Measurements from ENCODE around the gene LDB1.

- TF ChIP-seq ERG (CRISPR knock-in tag; IDR thresholded peaks at IDR 0.05) (no peak), CTCF (IDR thresholded peaks at IDR 0.05) (no peak), ESRRA (CRISPR knock-in tag; IDR thresholded peaks at IDR 0.05; ENCODE audit: borderline replicate concordance) (no peak), ATF6 (CRISPR knock-in tag; IDR thresholded peaks at IDR 0.05) (no peak), TCF7 (CRISPR knock-in tag; IDR thresholded peaks at IDR 0.05; ENCODE audit: low read depth) (no peak), MAX (CRISPR knock-in tag; IDR thresholded peaks at IDR 0.05) (no peak), ZNF512 (CRISPR knock-in tag; IDR thresholded peaks at IDR 0.05; ENCODE audit: borderline replicate concordance) (no peak), PREB (CRISPR knock-in tag; IDR thresholded peaks at IDR 0.05; ENCODE audit: borderline replicate concordance) (no peak), RORB (CRISPR knock-in tag; IDR thresholded peaks at IDR 0.05) (no peak), FOXJ3 (CRISPR knock-in tag; IDR thresholded peaks at IDR 0.05; ENCODE audit: borderline replicate concordance) (no peak)
These were observed 20.1 kb upstream of the LDB1 start for GRCh38 chr10:102140218-102140617.

Data from WTC11 (cell line).